Ureter (tissue), 1 donor: ENCODE data around the gene TMEM61. TPM values are rescaled to one million over a fixed set of nuclear protein-coding genes. Genes with fewer than 3 reads are reported as not detected.

Experiments
- DNase-seq: peaks from one replicate; pipeline ENCODE4 v3.0.0-alpha.2; 2020; ENCODE audit warnings: low spot score
- total RNA-seq: library from RNA; stranded (reverse); gene quantifications from one replicate; pipeline ENCODE4 v1.2.4, GENCODE V29; 2023
- donor health status: DM: yes; HTN: yes; CAD: no.

The TMEM61 gene
- total RNA-seq, 1 donor from 2014 or later = 1.4 TPM

GRCh38 chr1:54985556-54985955 is 5.1 kb downstream of the TMEM61 start:
- DNase-seq = no peak

DNA sequence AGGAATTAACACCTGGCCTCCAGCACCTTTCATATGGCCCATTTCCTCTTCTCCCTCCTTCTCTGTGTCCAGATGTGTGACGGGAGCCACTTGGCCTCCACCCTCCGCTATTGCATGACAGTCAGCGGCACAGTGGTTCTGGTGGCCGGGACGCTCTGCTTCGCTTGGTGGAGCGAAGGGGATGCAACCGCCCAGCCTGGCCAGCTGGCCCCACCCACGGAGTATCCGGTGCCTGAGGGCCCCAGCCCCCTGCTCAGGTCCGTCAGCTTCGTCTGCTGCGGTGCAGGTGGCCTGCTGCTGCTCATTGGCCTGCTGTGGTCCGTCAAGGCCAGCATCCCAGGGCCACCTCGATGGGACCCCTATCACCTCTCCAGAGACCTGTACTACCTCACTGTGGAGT is 5.6 kb downstream of the TMEM61 start:
- DNase-seq = no peak

DNA sequence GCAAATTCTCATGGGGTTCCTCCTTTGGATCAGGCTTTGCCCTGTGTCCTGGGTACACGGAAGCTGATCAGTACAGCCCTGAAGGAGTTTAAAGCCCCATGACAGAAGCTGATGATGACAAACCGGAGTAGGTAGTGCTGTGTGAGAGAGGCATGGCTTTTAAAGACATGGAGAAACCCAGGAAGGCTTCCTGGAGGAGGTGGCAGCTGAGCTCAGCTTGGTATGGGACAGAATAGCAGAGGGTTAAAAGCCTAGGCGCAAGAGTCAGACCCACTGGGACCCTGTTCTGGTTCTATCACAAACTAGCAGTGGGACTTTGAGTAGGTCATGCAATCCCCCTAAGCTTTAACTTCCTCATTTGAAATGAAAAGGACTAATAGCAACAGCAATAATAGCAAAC is 6.1 kb downstream of the TMEM61 start:
- DNase-seq = no peak

GRCh38 chr1:54987427-54987826 is 7.0 kb downstream of the TMEM61 start:
- DNase-seq = no peak

DNA sequence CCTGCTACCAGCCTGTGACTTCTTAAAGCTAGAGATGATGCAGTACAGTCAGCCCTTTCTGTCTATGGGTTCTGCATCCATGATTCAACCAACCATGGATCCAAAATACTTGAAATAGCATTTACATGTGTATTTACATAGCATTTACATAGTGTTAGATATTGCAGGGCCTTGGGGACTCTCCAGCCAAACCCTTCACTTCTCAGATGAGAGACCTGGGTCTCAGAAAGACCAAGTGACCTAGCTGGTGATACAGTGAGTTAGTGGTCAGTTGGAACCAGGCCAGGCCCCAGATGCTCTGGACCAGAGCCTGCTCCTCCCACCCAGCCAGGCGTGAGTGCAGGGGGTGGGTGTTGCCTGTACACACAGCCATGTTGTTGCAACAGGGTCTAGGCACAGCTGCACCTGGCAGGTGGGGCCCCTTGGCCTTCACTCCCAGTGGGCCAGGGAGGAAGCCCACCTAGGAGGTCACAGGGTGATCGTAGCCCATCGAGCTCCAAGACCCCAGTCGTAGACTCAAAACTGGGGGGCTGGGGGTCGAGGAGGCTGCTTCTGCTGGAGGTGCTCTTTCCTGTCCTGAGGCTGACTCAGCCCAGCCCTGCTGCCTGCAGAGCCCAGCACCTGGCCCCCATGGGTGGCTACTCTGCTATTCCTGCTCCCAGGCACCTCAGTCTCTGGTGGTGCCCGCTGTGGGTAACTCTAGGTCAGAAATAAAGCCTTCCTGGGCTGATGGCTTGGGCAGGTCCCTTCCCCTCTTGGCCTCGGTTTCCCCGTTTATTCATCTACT is 7.7 kb downstream of the TMEM61 start:
- no peak for DNase-seq

DNA sequence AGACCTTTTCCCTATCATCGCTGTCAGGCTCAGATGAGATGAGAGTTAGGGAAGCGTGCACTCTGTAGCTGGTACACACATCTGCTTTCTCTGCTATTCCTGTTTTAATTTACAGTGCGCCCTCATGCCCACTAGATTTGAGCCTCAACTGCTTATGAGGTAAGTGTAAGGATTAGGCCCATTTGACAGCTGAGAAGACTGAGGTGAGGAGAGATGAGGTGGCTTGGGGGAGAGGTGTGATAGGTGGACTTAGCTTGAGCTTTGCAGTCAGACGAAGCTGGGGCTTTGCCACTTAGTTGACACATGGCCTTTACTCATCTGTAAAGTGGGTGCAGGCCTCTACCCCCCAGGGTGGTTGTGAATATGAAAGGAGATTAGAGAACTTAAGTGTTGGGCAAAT is 8.5 kb downstream of the TMEM61 start:
- DNase-seq = no peak

- DNase-seq = no peak
These were observed 9.0 kb downstream of the TMEM61 start for GRCh38 chr1:54989473-54989872.

GRCh38 chr1:54989968-54990810 is 9.8 kb downstream of the TMEM61 start:
- DNase-seq = peak; percentile 57

GRCh38 chr1:54990916-54991315 is 10.5 kb downstream of the TMEM61 start:
- no peak for DNase-seq

- no peak for DNase-seq
These were observed 11.5 kb downstream of the TMEM61 start for GRCh38 chr1:54991939-54992338.

DNA sequence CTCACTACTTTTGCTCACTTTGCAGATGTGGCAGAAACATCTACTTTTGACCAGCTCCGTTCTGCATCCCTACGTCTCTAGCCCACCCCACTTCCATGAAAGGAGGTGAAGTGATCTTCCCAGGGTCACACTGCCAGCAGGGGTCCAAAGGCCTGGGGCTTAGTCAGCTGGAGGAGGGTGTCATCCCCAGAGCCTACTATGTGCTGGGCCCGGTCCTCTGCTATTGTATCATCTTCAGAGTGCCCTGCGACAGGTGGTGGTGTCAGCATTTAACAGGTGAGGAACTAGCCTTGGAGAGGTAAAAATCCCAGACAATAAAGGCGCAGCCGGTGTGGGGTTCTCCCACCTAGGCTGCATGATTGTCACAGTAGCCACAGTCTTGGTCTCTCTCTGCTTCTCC is 12.7 kb downstream of the TMEM61 start:
- no peak for DNase-seq

DNA sequence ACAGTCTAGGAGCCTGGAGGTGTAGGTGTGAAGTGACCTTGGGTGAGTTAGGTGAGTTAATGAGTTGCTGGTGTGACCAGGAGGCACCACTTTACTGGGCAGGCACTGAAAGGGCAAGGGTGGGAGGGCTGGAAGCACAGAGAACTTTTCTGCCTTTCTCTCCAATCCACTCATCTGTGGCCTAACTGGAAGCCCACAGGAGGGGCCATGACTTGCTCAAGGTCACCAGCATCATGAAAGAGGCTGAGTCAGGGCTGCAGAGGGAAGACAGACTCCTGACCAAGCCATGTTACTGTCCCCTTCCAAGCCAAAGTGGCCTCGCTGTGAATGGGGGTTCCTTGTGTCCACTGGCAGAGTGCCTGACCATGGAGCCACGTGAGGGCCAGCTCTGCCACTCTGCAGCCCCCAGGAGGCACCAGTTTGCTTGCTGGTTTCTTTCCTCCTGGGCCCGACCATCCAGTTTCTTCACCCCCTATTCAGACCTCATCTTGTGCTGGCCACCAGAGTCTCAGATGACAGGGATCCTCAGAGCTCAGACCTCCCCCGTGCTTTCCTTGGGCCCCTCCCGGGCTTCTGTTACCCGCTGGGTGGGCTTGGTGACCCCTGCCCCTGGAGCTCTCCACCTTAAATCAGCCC is 14.0 kb downstream of the TMEM61 start:
- no peak for DNase-seq

DNA sequence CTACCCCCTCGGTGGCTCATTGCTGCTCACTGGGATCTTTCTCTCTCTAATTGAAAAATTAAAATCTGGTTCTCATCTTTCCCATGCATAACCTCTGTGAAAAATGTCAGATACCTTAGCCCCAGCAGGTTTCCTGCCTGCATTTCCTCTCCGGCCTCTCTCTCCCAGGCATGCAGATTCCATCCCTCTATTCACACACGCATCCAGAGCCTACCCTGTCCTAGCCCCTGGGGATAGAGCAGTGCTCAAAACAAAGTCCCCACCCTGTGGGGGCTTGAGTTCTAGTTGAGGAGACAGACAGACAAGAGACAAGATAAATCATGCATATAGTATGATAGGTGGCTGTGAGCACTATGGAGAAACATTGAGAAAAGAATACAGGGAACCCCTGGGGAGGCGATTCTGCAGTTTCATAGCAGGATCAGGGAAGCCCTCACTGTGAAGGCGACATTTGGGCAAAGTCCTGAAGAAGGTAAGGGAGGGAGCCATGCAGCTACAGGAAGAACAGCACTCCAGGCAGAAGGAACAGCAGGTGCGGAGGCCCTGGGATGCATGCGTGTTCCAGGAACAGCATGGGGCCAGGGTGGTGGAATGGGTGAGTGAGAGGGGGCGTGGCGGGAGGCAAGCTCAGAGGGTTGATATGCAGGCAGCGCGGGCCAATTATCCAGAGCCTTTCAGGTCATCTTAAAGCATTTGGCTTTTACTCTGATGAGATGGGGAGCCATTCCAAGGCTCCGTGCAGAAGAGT is 14.8 kb downstream of the TMEM61 start:
- DNase-seq = no peak

DNA sequence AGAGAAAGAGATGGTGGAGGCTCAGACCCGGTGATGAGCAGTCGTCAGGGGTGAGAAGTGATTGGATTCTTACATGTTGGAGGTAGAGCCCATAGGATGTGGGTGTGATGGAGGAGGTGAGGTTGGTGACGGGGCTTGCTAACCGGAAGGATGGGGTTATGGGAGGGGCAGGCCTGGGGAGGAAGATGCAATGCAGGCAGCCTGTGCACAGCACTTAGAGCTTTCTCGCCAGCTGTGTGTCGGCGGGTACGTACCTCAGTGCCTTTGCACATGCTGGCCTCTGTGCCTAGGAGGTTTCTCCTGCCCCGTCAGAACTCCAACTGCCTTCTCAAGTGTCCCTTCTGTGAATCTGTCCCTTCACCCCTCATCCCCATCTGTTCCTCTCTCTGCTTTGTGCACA is 15.4 kb downstream of the TMEM61 start:
- no peak for DNase-seq

DNA sequence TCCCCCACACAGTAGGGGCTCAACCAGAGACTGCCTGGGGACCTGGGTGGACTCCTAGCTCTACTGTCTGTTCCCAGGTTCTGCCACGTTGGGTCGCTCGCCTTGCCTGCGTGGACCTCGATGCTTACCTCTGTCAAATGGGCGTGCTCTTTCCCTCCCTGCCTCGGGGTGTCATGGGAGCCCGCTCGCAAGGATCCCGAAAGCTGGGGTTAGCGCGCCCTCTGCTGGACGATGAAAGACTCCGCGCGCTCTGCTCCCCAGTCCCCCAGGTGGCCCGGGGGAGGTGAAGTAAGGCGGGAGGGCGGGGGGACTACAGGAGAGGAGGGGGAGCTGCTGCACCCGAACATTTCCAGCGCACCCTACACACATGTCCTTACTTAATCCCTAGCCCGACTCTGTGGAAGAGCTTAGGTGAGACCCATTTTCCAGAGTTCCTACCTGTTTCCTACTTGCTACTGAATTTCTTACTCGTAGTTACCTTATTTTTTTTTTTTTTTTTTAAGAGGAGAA is 16.0 kb downstream of the TMEM61 start:
- peak; percentile 74 for DNase-seq

- DNase-seq = no peak
These were observed 16.7 kb downstream of the TMEM61 start for GRCh38 chr1:54996869-54997710.

GRCh38 chr1:54997711-54997986 is 17.2 kb downstream of the TMEM61 start:
- DNase-seq = no peak

- DNase-seq = no peak
These were observed 17.7 kb downstream of the TMEM61 start for GRCh38 chr1:54998100-54998499.

DNA sequence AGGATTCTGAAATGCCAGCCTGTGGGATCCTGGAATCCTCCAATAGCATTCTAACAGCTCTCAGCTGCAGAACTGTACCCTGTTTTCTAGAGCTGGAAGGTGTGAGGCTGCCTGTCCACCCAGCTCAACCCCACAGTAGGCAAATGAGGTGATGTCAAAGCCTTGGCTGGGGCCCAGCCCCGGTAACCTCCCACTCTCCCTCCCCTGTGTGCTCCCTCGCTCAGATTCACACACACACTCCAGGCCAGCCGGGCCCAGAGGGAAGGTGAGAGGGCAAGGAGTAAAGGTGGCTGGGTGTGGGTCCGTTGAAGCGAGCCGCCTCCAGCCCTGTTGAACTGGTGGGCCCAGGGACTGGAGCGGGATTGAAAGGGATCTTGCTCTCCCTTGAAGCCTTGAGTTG is 18.2 kb downstream of the TMEM61 start, which contains the start of gene BSND:
TSS of gene BSND (plus strand) at position 257 of the 400 bp plus-strand sequence. CDS start 254 bp downstream, outside the sequence.
- DNase-seq = no peak

DNA sequence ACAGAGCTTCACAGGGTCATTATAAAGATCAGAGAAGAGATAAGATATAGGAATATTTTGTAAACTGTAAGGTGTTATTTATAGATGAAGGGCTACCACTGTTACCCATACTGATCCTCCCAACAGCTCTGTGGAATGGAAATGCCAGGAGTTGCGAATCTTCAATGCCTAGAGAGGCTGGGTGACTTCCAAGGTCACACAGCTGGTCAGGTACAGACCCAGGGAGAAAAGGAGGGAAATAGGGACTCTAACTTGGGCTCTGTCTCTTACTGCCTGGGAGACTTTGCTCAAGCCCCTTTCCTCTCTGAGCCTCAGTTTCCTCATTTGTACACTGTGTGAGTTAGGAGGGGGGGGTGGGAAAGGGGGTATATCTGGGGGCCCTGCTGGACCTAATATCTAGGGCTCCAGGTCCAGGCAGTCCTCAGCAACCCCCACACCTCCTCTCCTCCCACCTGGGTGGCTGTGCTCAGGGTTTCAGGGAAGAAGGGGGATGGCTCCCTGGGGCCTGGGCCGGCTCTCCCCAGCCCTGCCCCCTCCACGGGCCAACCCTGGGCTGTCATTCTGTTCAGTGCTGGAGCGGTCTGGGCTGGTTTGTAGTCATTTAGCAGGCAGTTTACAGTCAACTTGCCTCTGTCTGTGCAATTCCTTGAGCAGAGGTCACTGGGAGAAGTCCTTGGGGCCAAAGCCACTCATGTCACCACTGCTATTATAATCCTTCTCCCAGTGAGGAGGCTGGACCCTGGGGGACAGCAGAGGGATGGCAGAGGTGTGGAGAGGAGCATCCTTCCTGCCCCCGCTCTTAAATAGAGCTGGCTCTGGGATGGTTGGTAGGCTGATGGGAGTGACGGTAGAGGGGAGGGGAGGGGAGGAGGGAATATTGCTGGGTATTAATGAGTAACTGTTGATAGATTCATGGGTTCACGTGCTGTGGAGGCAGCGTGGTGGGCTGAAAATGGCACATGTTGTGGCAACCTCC is 20.0 kb downstream of the TMEM61 start:
- no peak for DNase-seq
